Esophagus muscularis mucosa (tissue), 3 donors: ENCODE measurements around the gene ADAM22.

Experiments used
- CTCF ChIP-seq, 3 experiments: fragments of 200-600 bp in 2 of 3; fragments of 450-650 bp in 1 of 3; sonication (generic) in 2 of 3; IDR thresholded peaks; one replicate each; pipeline ENCODE4 v1.5.1; 2017 to 2019; ENCODE audit warnings: antibody characterized with exemption in 3 of 3, mild to moderate bottlenecking in 2 of 3, moderate library complexity in 1 of 3
- POLR2A ChIP-seq: fragments of 450-650 bp; IDR thresholded peaks from one replicate; pipeline ENCODE4 v1.6.1; 2017; ENCODE audit warnings: antibody characterized with exemption, moderate library complexity, mild to moderate bottlenecking, low read depth

- no peak for TF ChIP-seq POLR2A
- TF ChIP-seq CTCF (IDR thresholded peaks at IDR 0.05): no peak
Observed at GRCh38 chr7:87993269-87993668, 59.2 kb downstream of the ADAM22 start.
